Caco-2 (cell line): ENCODE results near the gene SPOUT1. TPM values are rescaled to one million over a fixed set of nuclear protein-coding genes. Genes with fewer than 3 reads are reported as not detected.

Experiments used
- BruUV-seq: library from RNA; stranded (reverse); fragments of 400-500 nt; replicated peaks from 2 replicates; lab custom pipeline; 2021; lab: Mats Ljungman, UMichigan
- CTCF ChIA-PET: fragments of 300-600 bp; sonication (Branson Sonifier 250); formaldehyde crosslinking; loops from one replicate; lab custom pipeline; 2022; ENCODE audit warnings: antibody characterized with exemption; lab: Charles Lee
- POLR2A ChIA-PET: fragments of 300-600 bp; sonication (Branson Sonifier 250); formaldehyde crosslinking; loops from one replicate; lab custom pipeline; 2022; ENCODE audit warnings: antibody characterized with exemption; lab: Charles Lee
- DNase-seq, 2 experiments: peaks; one replicate each; pipeline versions ENCODE4 v3.0.0 to v3.0.0-alpha.2; 2020 to 2022
- H3K27me3 ChIP-seq: replicated peaks from 2 replicates; pipeline ENCODE4 v1.6.0; 2011; ENCODE audit warnings: low read length; ENCODE audit not compliant: control insufficient read depth, insufficient read depth
- H3K36me3 ChIP-seq: 2 replicates; pipeline ENCODE4 v1.5.1; 2011; ENCODE audit warnings: low read length; ENCODE audit not compliant: control insufficient read depth, insufficient read depth
- H3K4me1 ChIP-seq: fragments of 250-450 bp; sonication (Bioruptor Pico); 2 replicates; pipeline ENCODE4 v1.5.1; 2020; ENCODE audit warnings: mild to moderate bottlenecking
- H3K4me3 ChIP-seq: 2 replicates; pipeline ENCODE4 v1.5.1; 2011; ENCODE audit warnings: low read depth, mild to moderate bottlenecking, control low read depth, low read length
- H3K9me3 ChIP-seq: fragments of 250-450 bp; sonication (Bioruptor Pico); 2 replicates; pipeline ENCODE4 v1.5.1; 2020; ENCODE audit warnings: mild to moderate bottlenecking, moderate library complexity
- H3K27ac Mint-ChIP-seq: one replicate; pipeline ENCODE4 v1.8.0; 2022; ENCODE audit warnings: mixed read lengths; ENCODE audit not compliant: unreplicated experiment
- H3K27me3 Mint-ChIP-seq: one replicate; pipeline ENCODE4 v1.8.0; 2022; ENCODE audit warnings: mixed read lengths; ENCODE audit not compliant: insufficient read depth, unreplicated experiment
- H3K36me3 Mint-ChIP-seq: one replicate; pipeline ENCODE4 v1.8.0; 2022; ENCODE audit warnings: mild to moderate bottlenecking, mixed read lengths; ENCODE audit not compliant: insufficient read depth, unreplicated experiment
- H3K4me1 Mint-ChIP-seq: one replicate; pipeline ENCODE4 v1.8.0; 2022; ENCODE audit warnings: low read depth, mixed read lengths; ENCODE audit not compliant: unreplicated experiment
- H3K4me3 Mint-ChIP-seq: one replicate; pipeline ENCODE4 v1.8.0; 2022; ENCODE audit warnings: mild to moderate bottlenecking, moderate library complexity, mixed read lengths; ENCODE audit not compliant: unreplicated experiment
- H3K9me3 Mint-ChIP-seq: one replicate; pipeline ENCODE4 v1.8.0; 2022; ENCODE audit warnings: mixed read lengths; ENCODE audit not compliant: unreplicated experiment
- intact Hi-C: fragments of 100-400 bp; cut with micrococcal nuclease; formaldehyde crosslinking; loops from one replicate; pipeline ENCODE4 v1.10.0; 2022; ENCODE audit not compliant: unreplicated experiment
- total RNA-seq: library from RNA; stranded (reverse); gene quantifications from 2 replicates; pipeline ENCODE4 v1.2.3, GENCODE V29; 2022
- TF ChIP-seq, protein P1 (sequence below), 2 experiments: fragments of 200-600 bp in 1 of 2; IDR thresholded peaks; 1 replicate in 1 of 2; 2 replicates in 1 of 2; pipeline versions ENCODE4 v1.5.1 to v1.8.0; 2011 to 2022; ENCODE audit warnings: antibody characterized with exemption in 1 of 2, control low read depth in 1 of 2, inconsistent platforms in 1 of 2, low read depth in 1 of 2, low read length in 1 of 2, mild to moderate bottlenecking in 1 of 2, moderate library complexity in 1 of 2; ENCODE audit not compliant: insufficient read depth in 1 of 2, severe bottlenecking in 1 of 2, unreplicated experiment in 1 of 2

SPOUT1 gene
- total RNA-seq, 1 experiment from 2014 or later, result 88.0 TPM

DNA sequence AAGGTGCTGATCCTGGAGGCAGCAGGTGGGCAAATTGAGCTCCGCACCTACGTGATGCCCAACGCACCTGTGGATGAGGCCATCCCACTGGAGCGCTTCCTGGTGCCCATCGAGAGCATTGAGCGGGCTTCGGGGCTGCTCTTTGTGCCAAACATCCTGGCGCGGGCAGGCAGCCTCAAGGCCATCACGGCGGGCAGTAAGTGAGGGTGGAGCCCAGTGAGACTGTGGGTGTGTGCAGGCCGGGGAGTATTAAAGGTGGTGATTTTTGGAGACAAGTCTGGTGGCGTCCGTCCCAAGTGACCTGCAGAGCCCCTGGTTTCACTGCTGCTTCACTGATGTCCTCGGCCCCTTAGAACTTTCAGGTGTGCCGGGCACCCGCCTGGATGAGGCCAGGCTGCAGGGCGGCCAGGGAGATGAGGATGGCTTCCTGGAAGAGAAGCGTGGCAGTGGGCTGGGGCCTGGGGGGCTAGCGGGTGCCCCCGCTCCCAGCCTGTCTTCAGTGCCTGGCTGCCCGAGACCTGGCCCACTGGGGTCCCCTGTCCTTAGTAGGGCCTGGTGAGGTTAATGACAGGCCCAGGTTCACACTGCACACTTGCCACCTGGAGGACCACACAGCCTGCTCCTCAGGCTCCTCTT, 7.1 kb downstream of the SPOUT1 start:
- Mint-ChIP-seq H3K4me3 (no peak overlapping the region), H3K36me3 (peaks cover 89% of the 10 kb centered on the region), H3K27me3 (no peaks in the 10 kb centered on the region), H3K27ac (no peak overlapping the region), H3K9me3 (no peaks in the 10 kb centered on the region), H3K4me1 (peaks cover 15% of the 10 kb centered on the region)
- BruUV-seq, result no TSS peak
- Histone ChIP-seq H3K36me3 (peaks cover 6% of the 10 kb centered on the region), H3K4me3 (no peak overlapping the region), H3K4me1 (no peaks in the 10 kb centered on the region; the same call in none of the 2 replicates), H3K27me3 (no peaks in the 10 kb centered on the region), H3K9me3 (no peaks in the 10 kb centered on the region)
- ChIA-PET CTCF (no interaction called here), POLR2A (no interaction called here)
- no peak for DNase-seq
- TF ChIP-seq, protein P1, sequence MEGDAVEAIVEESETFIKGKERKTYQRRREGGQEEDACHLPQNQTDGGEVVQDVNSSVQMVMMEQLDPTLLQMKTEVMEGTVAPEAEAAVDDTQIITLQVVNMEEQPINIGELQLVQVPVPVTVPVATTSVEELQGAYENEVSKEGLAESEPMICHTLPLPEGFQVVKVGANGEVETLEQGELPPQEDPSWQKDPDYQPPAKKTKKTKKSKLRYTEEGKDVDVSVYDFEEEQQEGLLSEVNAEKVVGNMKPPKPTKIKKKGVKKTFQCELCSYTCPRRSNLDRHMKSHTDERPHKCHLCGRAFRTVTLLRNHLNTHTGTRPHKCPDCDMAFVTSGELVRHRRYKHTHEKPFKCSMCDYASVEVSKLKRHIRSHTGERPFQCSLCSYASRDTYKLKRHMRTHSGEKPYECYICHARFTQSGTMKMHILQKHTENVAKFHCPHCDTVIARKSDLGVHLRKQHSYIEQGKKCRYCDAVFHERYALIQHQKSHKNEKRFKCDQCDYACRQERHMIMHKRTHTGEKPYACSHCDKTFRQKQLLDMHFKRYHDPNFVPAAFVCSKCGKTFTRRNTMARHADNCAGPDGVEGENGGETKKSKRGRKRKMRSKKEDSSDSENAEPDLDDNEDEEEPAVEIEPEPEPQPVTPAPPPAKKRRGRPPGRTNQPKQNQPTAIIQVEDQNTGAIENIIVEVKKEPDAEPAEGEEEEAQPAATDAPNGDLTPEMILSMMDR (IDR thresholded peaks at IDR 0.05; ENCODE audit: insufficient read depth in 1 of 2, low read depth in 1 of 2, low read length in 1 of 2, severe bottlenecking in 1 of 2, unreplicated experiment in 1 of 2), result no peak
- intact Hi-C loops, result no loop called here

DNA sequence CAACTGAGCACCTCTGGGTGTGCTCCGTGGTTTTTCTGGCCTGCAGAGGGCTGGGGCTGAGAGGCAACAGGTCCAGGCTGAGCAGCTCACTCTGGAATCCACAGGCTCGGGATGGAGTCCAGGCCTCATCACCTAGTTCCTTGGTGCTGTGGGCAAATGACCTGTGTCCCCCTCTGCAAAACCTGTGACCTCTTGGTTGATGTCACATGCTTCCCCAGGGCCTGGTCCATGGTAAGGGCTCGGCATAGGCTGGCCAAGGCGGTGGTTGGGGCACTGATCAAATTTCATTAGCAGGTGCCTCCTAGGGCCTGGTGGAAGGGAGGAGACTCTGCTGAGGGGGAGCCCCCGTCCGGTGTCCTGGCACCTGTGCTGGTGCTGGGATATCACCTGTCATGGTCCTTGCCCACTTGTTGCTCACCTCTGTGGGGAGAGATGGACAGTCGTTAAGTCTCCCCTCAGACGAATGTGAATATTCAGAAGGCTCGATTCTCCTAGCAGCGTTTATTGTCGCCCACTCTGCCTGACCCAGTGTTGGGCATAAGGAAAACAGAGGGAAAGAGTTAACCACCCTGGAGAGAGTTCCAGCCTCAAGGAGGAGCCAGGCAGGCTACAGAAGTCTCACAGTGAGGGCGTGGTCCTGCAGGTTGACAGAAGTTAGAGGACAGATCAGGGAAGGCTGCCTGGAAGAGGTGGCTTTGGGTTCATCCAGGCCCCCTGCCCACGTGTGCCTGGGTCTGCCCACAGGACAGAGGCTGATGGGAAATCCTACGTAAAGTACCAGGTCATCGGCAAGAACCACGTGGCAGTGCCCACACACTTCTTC, 7.8 kb downstream of the SPOUT1 start:
- Mint-ChIP-seq H3K4me1 (peaks cover 15% of the 10 kb centered on the region), H3K27ac (peak overlapping the region; percentile 40), H3K27me3 (no peaks in the 10 kb centered on the region), H3K36me3 (peaks cover 82% of the 10 kb centered on the region), H3K9me3 (no peaks in the 10 kb centered on the region), H3K4me3 (no peak overlapping the region)
- TF ChIP-seq, protein P1 (IDR thresholded peaks at IDR 0.05; ENCODE audit: insufficient read depth in 1 of 2, low read depth in 1 of 2, low read length in 1 of 2, severe bottlenecking in 1 of 2, unreplicated experiment in 1 of 2), result no peak
- Histone ChIP-seq H3K4me1 (no peaks in the 10 kb centered on the region; the same call in none of the 2 replicates), H3K9me3 (no peaks in the 10 kb centered on the region), H3K4me3 (no peak overlapping the region), H3K27me3 (no peaks in the 10 kb centered on the region), H3K36me3 (peaks cover 4% of the 10 kb centered on the region)
- no peak for DNase-seq
- BruUV-seq, result no TSS peak
- ChIA-PET CTCF (no interaction called here), POLR2A (interaction anchor here (1.0 kb wide), 1 partner anchor 8 kb away, joined by 3 read pairs; the partner anchor contains the start of gene SPOUT1)
- intact Hi-C loops, result no loop called here
